ENCODE measurements around the gene CBY1. TPM values are rescaled to one million over a fixed set of nuclear protein-coding genes. Genes with fewer than 3 reads are reported as not detected.

CBY1 gene
- total RNA-seq, 1 donor from 2014 or later: 30.8 TPM

GRCh38 chr22:38710351-38710750, 53.9 kb downstream of the CBY1 start:
- Histone ChIP-seq H3K27me3 (ENCODE audit: low read depth) (no peaks in the 10 kb centered on the region), H3K4me1 (peaks cover 65% of the 10 kb centered on the region), H3K27ac (no peak overlapping the region), H3K4me3 (no peak overlapping the region), H3K9me3 (no peaks in the 10 kb centered on the region), H3K36me3 (peaks cover 24% of the 10 kb centered on the region)
- DNase-seq (no peak), ATAC-seq (no peak)
- intact Hi-C loops (cut with DNase I): no loop called here
- TF ChIP-seq CTCF (IDR thresholded peaks at IDR 0.05): no peak

- H3K4me1 ChIP-seq: peaks cover 67% of the 10 kb centered on the region
- no peak for ATAC-seq
Observed at GRCh38 chr22:38710866-38711265, 54.4 kb downstream of the CBY1 start.

GRCh38 chr22:38712486-38713207, 56.2 kb downstream of the CBY1 start:
- H3K27ac ChIP-seq: peak overlapping the region; percentile 13
- H3K9me3 ChIP-seq: no peaks in the 10 kb centered on the region
- DNase-seq: no peak
- H3K4me1 ChIP-seq: peaks cover 59% of the 10 kb centered on the region
- no peaks in the 10 kb centered on the region for H3K27me3 ChIP-seq (ENCODE audit: low read depth)
- TF ChIP-seq CTCF (IDR thresholded peaks at IDR 0.05): no peak
- intact Hi-C loops (cut with DNase I): no loop called here
- H3K4me3 ChIP-seq: no peak overlapping the region
- peaks cover 47% of the 10 kb centered on the region for H3K36me3 ChIP-seq
- no peak for ATAC-seq

More at GRCh38 chr22:38710866-38711265, 54.4 kb downstream of the CBY1 start:
- Histone ChIP-seq H3K4me3 (no peak overlapping the region), H3K36me3 (peaks cover 29% of the 10 kb centered on the region), H3K27me3 (ENCODE audit: low read depth) (no peaks in the 10 kb centered on the region), H3K9me3 (no peaks in the 10 kb centered on the region), H3K27ac (no peak overlapping the region)
- TF ChIP-seq CTCF (IDR thresholded peaks at IDR 0.05): no peak
- DNase-seq: no peak
- intact Hi-C loops (cut with DNase I): no loop called here

GRCh38 chr22:38713921-38714320, 57.5 kb downstream of the CBY1 start:
- no peak for TF ChIP-seq CTCF (IDR thresholded peaks at IDR 0.05)
- no peak overlapping the region for H3K27ac ChIP-seq
- peaks cover 57% of the 10 kb centered on the region for H3K36me3 ChIP-seq
- intact Hi-C loops (cut with DNase I): no loop called here
- H3K9me3 ChIP-seq: no peaks in the 10 kb centered on the region
- H3K27me3 ChIP-seq (ENCODE audit: low read depth): no peaks in the 10 kb centered on the region
- H3K4me3 ChIP-seq: no peak overlapping the region
- DNase-seq (no peak), ATAC-seq (no peak)
- H3K4me1 ChIP-seq: peaks cover 56% of the 10 kb centered on the region

- Histone ChIP-seq H3K9me3 (no peaks in the 10 kb centered on the region), H3K4me3 (no peak overlapping the region), H3K36me3 (peaks cover 51% of the 10 kb centered on the region), H3K27me3 (ENCODE audit: low read depth) (no peaks in the 10 kb centered on the region), H3K27ac (no peak overlapping the region), H3K4me1 (peaks cover 50% of the 10 kb centered on the region)
- intact Hi-C loops (cut with DNase I): no loop called here
- ATAC-seq (peak; percentile 23 to 50), DNase-seq (no peak)
- no peak for TF ChIP-seq CTCF (IDR thresholded peaks at IDR 0.05)
Observed at GRCh38 chr22:38715176-38715764, 58.8 kb downstream of the CBY1 start.

All from lower lobe of right lung (tissue), 2 donors.